ENCODE data around the gene SNX32. TPM values are rescaled to one million over a fixed set of nuclear protein-coding genes. Genes with fewer than 3 reads are reported as not detected.

Gene SNX32
- total RNA-seq, 3 donors from 2014 or later = 0.15 to 2.3 (median 0.48) TPM

GRCh38 chr11:65852508-65853245 lies 18.9 kb downstream of the SNX32 start:
- DNase-seq (ENCODE audit: low spot score in 2 of 2) = no peak

GRCh38 chr11:65853246-65853979 lies 19.6 kb downstream of the SNX32 start:
- Histone ChIP-seq H3K4me1 (peaks cover 3 to 8% of the 10 kb centered on the region in 2 donors), H3K9me3 (peaks cover 0 to 8% of the 10 kb centered on the region in 2 donors), H3K36me3 (no peaks in the 10 kb centered on the region), H3K27ac (no peak overlapping the region), H3K4me3 (no peak overlapping the region), H3K27me3 (no peaks in the 10 kb centered on the region)
- intact Hi-C loops (cut with DNase I; ENCODE audit: low total_unique reads) = no loop called here
- DNase-seq (ENCODE audit: low spot score in 2 of 2) = no peak
- TF ChIP-seq POLR2AphosphoS5 (IDR thresholded peaks at IDR 0.05) = no peak
- TF ChIP-seq POLR2A (IDR thresholded peaks at IDR 0.05) = no peak
- no peak for TF ChIP-seq CTCF (IDR thresholded peaks at IDR 0.05)

More at GRCh38 chr11:65852508-65853245, 18.9 kb downstream of the SNX32 start:
- intact Hi-C loops (cut with DNase I; ENCODE audit: low total_unique reads) = no loop called here
- TF ChIP-seq CTCF (IDR thresholded peaks at IDR 0.05) (no peak), POLR2A (IDR thresholded peaks at IDR 0.05) (no peak)
- no peak overlapping the region for H3K27ac ChIP-seq
- no peaks in the 10 kb centered on the region for H3K27me3 ChIP-seq
- no peak overlapping the region for H3K4me3 ChIP-seq
- H3K9me3 ChIP-seq = peaks cover 0 to 8% of the 10 kb centered on the region in 2 donors
- H3K4me1 ChIP-seq = peaks cover 3 to 8% of the 10 kb centered on the region in 2 donors
- H3K36me3 ChIP-seq = no peaks in the 10 kb centered on the region

DNA sequence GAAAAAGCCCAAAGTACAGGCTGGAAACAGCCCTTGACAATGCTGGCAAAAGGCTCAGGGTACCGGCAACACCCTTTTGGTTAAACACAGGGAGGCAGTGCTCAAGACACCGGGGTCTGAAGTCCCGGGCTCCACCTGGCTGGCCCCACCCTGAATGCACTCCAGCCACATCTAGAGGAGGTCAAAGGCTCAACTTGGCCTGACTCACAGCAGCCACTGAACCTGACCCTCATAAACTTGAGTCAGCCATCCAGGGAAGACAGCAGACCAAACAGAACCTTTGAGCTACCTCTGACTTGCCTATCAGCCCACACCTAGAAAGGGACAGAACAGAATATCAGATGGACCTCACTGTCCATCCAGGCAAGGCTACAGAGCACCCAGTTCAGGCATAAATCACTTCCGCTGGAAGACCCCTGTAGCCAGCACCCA lies 20.4 kb downstream of the SNX32 start:
- H3K27me3 ChIP-seq = no peaks in the 10 kb centered on the region
- H3K4me3 ChIP-seq = no peak overlapping the region
- H3K4me1 ChIP-seq = peaks cover 3 to 8% of the 10 kb centered on the region in 2 donors
- TF ChIP-seq CTCF (IDR thresholded peaks at IDR 0.05) = no peak
- TF ChIP-seq POLR2A (IDR thresholded peaks at IDR 0.05) = no peak
- no peak for TF ChIP-seq POLR2AphosphoS5 (IDR thresholded peaks at IDR 0.05)
- H3K9me3 ChIP-seq = peaks cover 0 to 8% of the 10 kb centered on the region in 2 donors
- no peak overlapping the region for H3K27ac ChIP-seq
- intact Hi-C loops (cut with DNase I; ENCODE audit: low total_unique reads) = no loop called here
- H3K36me3 ChIP-seq = no peaks in the 10 kb centered on the region
- no peak for DNase-seq (ENCODE audit: low spot score in 2 of 2)

DNA sequence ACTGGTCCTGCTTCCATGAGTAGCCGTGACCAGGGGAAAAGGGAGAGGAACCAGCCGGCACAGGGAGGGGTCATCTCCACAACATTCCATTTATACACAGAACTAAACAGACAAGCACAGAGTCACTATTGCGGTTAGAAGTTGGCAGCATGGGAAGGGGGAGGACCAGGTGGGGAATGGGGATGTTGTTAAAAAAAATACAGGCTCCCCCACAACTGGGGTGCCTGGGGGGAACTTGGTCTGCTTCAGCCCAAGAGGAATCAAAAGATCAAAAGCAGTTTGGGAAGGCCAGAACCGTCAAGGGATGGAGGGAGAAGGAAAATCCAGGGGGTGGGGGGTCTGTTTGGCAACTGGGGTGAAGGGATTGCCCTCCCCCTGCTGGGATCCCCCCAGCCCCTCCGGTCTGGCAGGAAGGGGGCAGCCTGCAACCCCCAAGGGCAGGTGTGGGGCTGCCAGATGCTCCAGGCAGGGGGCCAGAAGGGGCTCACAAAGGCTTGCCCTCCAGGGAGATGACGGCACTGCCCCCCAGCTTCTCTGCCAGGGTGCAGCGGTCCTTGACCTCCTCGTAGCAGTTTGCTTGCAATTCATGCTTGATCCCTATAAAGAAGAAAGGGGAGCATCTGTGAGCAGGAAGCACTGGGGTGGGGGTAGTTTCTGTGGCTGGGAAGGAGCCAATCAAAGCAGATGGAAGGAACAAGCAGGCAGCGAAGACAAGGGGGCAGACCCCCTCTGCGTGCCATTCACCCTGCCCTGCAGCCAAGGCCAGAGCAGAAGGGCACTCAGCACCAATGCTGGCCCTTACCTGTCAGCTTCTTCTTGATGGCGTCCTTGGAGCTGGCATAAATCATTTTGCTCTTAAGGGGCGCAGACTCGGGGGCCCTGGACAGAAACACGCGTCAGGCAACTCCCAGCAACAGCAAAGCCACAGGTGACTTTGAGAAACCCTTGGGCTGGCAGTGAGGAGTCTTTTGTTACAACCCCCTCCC lies 21.4 kb downstream of the SNX32 start:
- Histone ChIP-seq H3K27ac (no peak overlapping the region), H3K9me3 (peaks cover 0 to 8% of the 10 kb centered on the region in 2 donors), H3K36me3 (no peaks in the 10 kb centered on the region), H3K4me3 (no peak overlapping the region), H3K27me3 (no peaks in the 10 kb centered on the region), H3K4me1 (peaks cover 3 to 8% of the 10 kb centered on the region in 2 donors)
- intact Hi-C loops (cut with DNase I; ENCODE audit: low total_unique reads) = no loop called here
- no peak for TF ChIP-seq CTCF (IDR thresholded peaks at IDR 0.05)
- TF ChIP-seq POLR2A (IDR thresholded peaks at IDR 0.05) = no peak
- no peak for TF ChIP-seq POLR2AphosphoS5 (IDR thresholded peaks at IDR 0.05)
- DNase-seq (ENCODE audit: low spot score in 2 of 2) = no peak
